OCI-LY1 (cell line): ENCODE results near the gene CENPW.

Experiments
- EZH2 ChIP-seq: fragments of 200-600 bp; sonication (generic), shearing (Covaris generic); IDR thresholded peaks from 2 replicates; pipeline ENCODE4 v1.8.0; 2017; ENCODE audit warnings: borderline replicate concordance, mixed run types, mild to moderate bottlenecking, antibody characterized with exemption, low read length, moderate library complexity, mixed read lengths
- TF ChIP-seq, protein P1 (sequence below): fragments of 200-600 bp; sonication (generic), shearing (Covaris generic); IDR thresholded peaks from 2 replicates; pipeline ENCODE4 v1.5.1; 2017; ENCODE audit warnings: mild to moderate bottlenecking, antibody characterized with exemption, low read length, moderate library complexity, mixed read lengths

DNA sequence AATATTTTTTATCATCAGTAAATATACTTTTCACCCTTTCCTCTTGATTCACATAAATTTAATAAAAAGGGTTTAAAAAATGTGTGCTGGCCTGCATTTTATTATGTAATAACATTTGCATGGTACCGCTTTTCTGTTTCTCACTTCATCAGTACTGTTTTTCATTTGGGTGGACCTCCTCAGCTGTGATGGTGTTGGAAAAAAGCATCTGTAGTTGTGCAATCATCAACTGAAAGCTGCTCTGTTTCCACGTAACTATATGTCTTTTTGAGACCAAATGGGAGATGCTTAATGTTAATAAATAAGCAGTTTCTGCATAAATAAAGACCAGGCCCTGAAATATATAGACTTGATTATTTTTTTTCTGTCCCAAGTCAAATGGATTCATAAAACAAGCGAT, 31.6 kb upstream of the CENPW start:
- TF ChIP-seq, protein P1, sequence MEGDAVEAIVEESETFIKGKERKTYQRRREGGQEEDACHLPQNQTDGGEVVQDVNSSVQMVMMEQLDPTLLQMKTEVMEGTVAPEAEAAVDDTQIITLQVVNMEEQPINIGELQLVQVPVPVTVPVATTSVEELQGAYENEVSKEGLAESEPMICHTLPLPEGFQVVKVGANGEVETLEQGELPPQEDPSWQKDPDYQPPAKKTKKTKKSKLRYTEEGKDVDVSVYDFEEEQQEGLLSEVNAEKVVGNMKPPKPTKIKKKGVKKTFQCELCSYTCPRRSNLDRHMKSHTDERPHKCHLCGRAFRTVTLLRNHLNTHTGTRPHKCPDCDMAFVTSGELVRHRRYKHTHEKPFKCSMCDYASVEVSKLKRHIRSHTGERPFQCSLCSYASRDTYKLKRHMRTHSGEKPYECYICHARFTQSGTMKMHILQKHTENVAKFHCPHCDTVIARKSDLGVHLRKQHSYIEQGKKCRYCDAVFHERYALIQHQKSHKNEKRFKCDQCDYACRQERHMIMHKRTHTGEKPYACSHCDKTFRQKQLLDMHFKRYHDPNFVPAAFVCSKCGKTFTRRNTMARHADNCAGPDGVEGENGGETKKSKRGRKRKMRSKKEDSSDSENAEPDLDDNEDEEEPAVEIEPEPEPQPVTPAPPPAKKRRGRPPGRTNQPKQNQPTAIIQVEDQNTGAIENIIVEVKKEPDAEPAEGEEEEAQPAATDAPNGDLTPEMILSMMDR = no peak
- TF ChIP-seq EZH2 = no peak
